SU-DHL-6 (cell line): ENCODE results near the gene AGBL4.

ENCODE experiments used
- H2AFZ ChIP-seq: fragments of 200-600 bp; sonication (generic); 2 replicates; pipeline ENCODE4 v1.6.1; 2014; ENCODE audit warnings: low read depth, mild to moderate bottlenecking, moderate library complexity, mixed read lengths, antibody characterized with exemption, low read length; ENCODE audit not compliant: severe bottlenecking
- H3F3A ChIP-seq: fragments of 200-600 bp; shearing (Covaris generic); 2 replicates; pipeline ENCODE4 v1.6.0; 2016; ENCODE audit warnings: antibody characterized with exemption, mild to moderate bottlenecking; ENCODE audit not compliant: insufficient read depth
- H3K27ac ChIP-seq: fragments of 200-600 bp; sonication (generic); 2 replicates; pipeline ENCODE4 v1.5.1; 2016; ENCODE audit warnings: low read depth, mild to moderate bottlenecking, low read length, moderate library complexity, mixed read lengths
- H3K27me3 ChIP-seq: fragments of 200-600 bp; sonication (generic), shearing (Covaris generic); 2 replicates; pipeline ENCODE4 v1.6.0; 2014; ENCODE audit warnings: mild to moderate bottlenecking, low read length
- H3K36me3 ChIP-seq: fragments of 200-600 bp; sonication (generic); 2 replicates; pipeline ENCODE4 v1.6.1; 2014; ENCODE audit warnings: mild to moderate bottlenecking, low read length, mixed read lengths
- H3K4me2 ChIP-seq: fragments of 300-600, 200-600 bp; shearing (Covaris generic), sonication (generic); 2 replicates; pipeline ENCODE4 v1.6.0; 2014; ENCODE audit warnings: low read length, low read depth, mild to moderate bottlenecking; ENCODE audit not compliant: poor library complexity, severe bottlenecking
- H3K4me3 ChIP-seq: fragments of 200-600 bp; sonication (generic); 2 replicates; pipeline ENCODE4 v1.5.1; 2014; ENCODE audit warnings: antibody characterized with exemption, low read length, mild to moderate bottlenecking, mixed read lengths; ENCODE audit not compliant: insufficient read depth, poor library complexity, severe bottlenecking
- H3K79me2 ChIP-seq: fragments of 200-600 bp; sonication (generic); 2 replicates; pipeline ENCODE4 v1.6.1; 2014; ENCODE audit warnings: mild to moderate bottlenecking, low read length, moderate library complexity; ENCODE audit not compliant: insufficient read depth
- H3K9ac ChIP-seq: fragments of 200-600 bp; sonication (generic); 2 replicates; pipeline ENCODE4 v1.7.0; 2014; ENCODE audit warnings: mild to moderate bottlenecking, low read length
- H3K9me2 ChIP-seq: fragments of 200-600 bp; sonication (generic); replicated peaks from 2 replicates; pipeline ENCODE4 v1.6.1; 2014; ENCODE audit warnings: low read length; ENCODE audit not compliant: insufficient read depth
- H3K9me3 ChIP-seq: fragments of 200-600 bp; sonication (generic); 2 replicates; pipeline ENCODE4 v1.6.1; 2014; ENCODE audit warnings: low read length, mixed read lengths; ENCODE audit not compliant: insufficient read depth
- H4K20me1 ChIP-seq: fragments of 200-600 bp; sonication (generic); 2 replicates; pipeline ENCODE4 v1.6.1; 2014; ENCODE audit warnings: low read depth, mild to moderate bottlenecking, antibody characterized with exemption, low read length, moderate library complexity, mixed read lengths
- EZH2phosphoT487 ChIP-seq: fragments of 200-600 bp; sonication (generic), shearing (Covaris generic); conservative IDR thresholded peaks from 2 replicates; pipeline ENCODE4 v1.6.1; 2018; ENCODE audit warnings: mild to moderate bottlenecking, antibody characterized with exemption, low read length, moderate library complexity, mixed read lengths
- TF ChIP-seq, protein P1 (sequence below): fragments of 200-600 bp; sonication (generic); IDR thresholded peaks from one replicate; pipeline ENCODE4 v1.5.1; 2017; ENCODE audit warnings: antibody characterized with exemption, mild to moderate bottlenecking, low read length, moderate library complexity; ENCODE audit not compliant: insufficient read depth, poor library complexity, severe bottlenecking

Gene AGBL4

DNA sequence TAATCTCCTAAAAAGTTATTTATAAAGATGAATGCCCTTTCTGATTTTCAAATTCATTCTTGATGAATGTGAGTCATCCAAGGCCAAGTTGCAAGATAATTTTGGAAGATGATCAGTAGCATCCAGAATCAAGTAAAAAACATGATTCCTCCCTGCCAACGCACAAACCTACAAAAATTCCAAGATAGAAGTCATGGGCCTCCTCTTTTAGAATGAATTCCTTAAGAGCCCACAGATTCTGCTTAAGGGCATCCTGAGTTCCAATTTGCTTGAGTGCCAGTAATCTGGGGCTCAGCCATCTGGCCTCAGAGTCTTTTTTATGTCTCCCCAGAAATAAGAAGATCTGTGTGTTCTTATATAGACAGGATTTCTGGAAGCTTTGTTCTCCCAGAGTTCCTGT is 1528.6 kb downstream of the AGBL4 start:
- no peaks in the 10 kb centered on the region for H3K9me3 ChIP-seq
- no peak for TF ChIP-seq EZH2phosphoT487
- TF ChIP-seq, protein P1, sequence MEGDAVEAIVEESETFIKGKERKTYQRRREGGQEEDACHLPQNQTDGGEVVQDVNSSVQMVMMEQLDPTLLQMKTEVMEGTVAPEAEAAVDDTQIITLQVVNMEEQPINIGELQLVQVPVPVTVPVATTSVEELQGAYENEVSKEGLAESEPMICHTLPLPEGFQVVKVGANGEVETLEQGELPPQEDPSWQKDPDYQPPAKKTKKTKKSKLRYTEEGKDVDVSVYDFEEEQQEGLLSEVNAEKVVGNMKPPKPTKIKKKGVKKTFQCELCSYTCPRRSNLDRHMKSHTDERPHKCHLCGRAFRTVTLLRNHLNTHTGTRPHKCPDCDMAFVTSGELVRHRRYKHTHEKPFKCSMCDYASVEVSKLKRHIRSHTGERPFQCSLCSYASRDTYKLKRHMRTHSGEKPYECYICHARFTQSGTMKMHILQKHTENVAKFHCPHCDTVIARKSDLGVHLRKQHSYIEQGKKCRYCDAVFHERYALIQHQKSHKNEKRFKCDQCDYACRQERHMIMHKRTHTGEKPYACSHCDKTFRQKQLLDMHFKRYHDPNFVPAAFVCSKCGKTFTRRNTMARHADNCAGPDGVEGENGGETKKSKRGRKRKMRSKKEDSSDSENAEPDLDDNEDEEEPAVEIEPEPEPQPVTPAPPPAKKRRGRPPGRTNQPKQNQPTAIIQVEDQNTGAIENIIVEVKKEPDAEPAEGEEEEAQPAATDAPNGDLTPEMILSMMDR, result no peak
- H3K9ac ChIP-seq, result no peak overlapping the region
- H4K20me1 ChIP-seq, result no peaks in the 10 kb centered on the region
- H3K27me3 ChIP-seq, result no peaks in the 10 kb centered on the region
- no peaks in the 10 kb centered on the region for H3K9me2 ChIP-seq
- no peak overlapping the region for H2AFZ ChIP-seq
- no peaks in the 10 kb centered on the region for H3F3A ChIP-seq
- no peaks in the 10 kb centered on the region for H3K79me2 ChIP-seq
- no peak overlapping the region for H3K4me3 ChIP-seq
- no peak overlapping the region for H3K27ac ChIP-seq
- H3K4me2 ChIP-seq, result no peak overlapping the region
- no peaks in the 10 kb centered on the region for H3K36me3 ChIP-seq

DNA sequence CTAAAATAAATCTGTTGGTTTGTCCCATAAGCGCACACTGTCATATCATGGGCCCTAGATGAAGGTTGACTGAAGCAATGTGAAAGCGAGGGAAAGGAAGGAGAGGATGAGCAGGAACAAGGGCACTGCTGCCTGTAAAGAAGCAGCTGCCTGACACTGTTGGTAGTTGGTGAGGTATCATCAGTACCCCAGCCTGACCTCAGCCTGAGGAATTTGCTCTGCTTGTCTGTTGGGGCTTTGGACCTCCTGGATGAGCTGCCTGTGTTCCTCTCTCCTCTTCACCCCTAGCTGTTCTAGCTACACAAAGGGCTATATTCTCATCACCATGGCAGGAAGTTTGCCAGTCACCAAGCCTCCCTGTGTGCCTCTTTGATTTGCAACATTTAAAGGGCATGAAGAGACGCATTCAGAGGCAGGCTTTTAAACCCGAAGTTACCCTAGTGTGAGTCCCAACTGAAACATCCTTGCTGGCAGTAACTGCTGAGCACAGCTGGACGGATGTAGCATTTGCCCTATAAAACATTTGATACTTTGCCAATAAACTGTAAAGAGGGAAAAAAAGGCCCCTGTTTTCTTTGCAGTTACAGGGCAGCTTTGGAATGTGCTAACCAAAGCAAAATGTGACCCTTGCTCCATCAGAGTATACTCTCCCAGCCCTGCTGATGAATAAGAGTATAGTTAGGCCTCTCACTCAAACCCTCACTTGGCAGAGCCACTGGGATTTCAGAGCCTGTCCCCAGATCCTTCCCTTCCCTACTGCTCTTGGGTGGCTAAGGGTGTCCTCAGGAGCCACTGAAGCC is 1529.6 kb downstream of the AGBL4 start:
- no peaks in the 10 kb centered on the region for H3K9me2 ChIP-seq
- H3K36me3 ChIP-seq, result no peaks in the 10 kb centered on the region
- no peak overlapping the region for H3K4me2 ChIP-seq
- H4K20me1 ChIP-seq, result no peaks in the 10 kb centered on the region
- H3K9me3 ChIP-seq, result no peaks in the 10 kb centered on the region
- no peaks in the 10 kb centered on the region for H3F3A ChIP-seq
- no peak overlapping the region for H3K27ac ChIP-seq
- H3K4me3 ChIP-seq, result no peak overlapping the region
- no peak overlapping the region for H3K9ac ChIP-seq
- TF ChIP-seq, protein P1, result no peak
- H3K79me2 ChIP-seq, result no peaks in the 10 kb centered on the region
- H2AFZ ChIP-seq, result no peak overlapping the region
- H3K27me3 ChIP-seq, result no peaks in the 10 kb centered on the region

GRCh38 chr1:48493041-48493440 is 1530.7 kb downstream of the AGBL4 start:
- Histone ChIP-seq H4K20me1 (no peaks in the 10 kb centered on the region), H3F3A (no peaks in the 10 kb centered on the region), H3K9ac (no peak overlapping the region), H3K27ac (no peak overlapping the region), H3K9me2 (no peaks in the 10 kb centered on the region), H3K4me3 (no peak overlapping the region), H3K36me3 (no peaks in the 10 kb centered on the region), H2AFZ (no peak overlapping the region), H3K4me2 (no peak overlapping the region), H3K79me2 (no peaks in the 10 kb centered on the region), H3K27me3 (no peaks in the 10 kb centered on the region), H3K9me3 (no peaks in the 10 kb centered on the region)
- TF ChIP-seq EZH2phosphoT487, result no peak
- TF ChIP-seq, protein P1, result no peak
